H9 (cell line): ENCODE measurements around the gene SPZ1. TPM values are rescaled to one million over a fixed set of nuclear protein-coding genes. Genes with fewer than 3 reads are reported as not detected.

ENCODE experiments used
- DNase-seq: peaks from one replicate; pipeline ENCODE4 v3.0.0-alpha.2; 2017
- H2AFZ ChIP-seq: one replicate; pipeline ENCODE4 v1.6.1; 2013; ENCODE audit warnings: mild to moderate bottlenecking, low read length, control low read depth, moderate library complexity
- H2AK5ac ChIP-seq: 2 replicates; pipeline ENCODE4 v1.6.1; 2013; ENCODE audit warnings: low read length, control low read depth, mixed read lengths; ENCODE audit not compliant: insufficient read length
- H2BK120ac ChIP-seq: one replicate; pipeline ENCODE4 v1.6.1; 2013; ENCODE audit warnings: low read depth, mild to moderate bottlenecking, low read length, control low read depth, inconsistent platforms; ENCODE audit not compliant: poor library complexity, severe bottlenecking
- H2BK12ac ChIP-seq: 2 replicates; pipeline ENCODE4 v1.6.1; 2013; ENCODE audit warnings: low read length, control low read depth, mixed read lengths, low read depth; ENCODE audit not compliant: insufficient read length
- H2BK15ac ChIP-seq: 2 replicates; pipeline ENCODE4 v1.6.1; 2013; ENCODE audit warnings: low read depth, low read length, control low read depth
- H2BK20ac ChIP-seq: one replicate; pipeline ENCODE4 v1.6.1; 2013; ENCODE audit warnings: low read depth, mild to moderate bottlenecking, low read length, control low read depth, inconsistent platforms; ENCODE audit not compliant: poor library complexity, severe bottlenecking
- H2BK5ac ChIP-seq: 2 replicates; pipeline ENCODE4 v1.6.1; 2013; ENCODE audit warnings: low read length, control low read depth, mixed read lengths; ENCODE audit not compliant: insufficient read length
- H3K14ac ChIP-seq: 2 replicates; pipeline ENCODE4 v1.6.1; 2013; ENCODE audit warnings: low read length, control low read depth; ENCODE audit not compliant: insufficient read depth
- H3K18ac ChIP-seq: 2 replicates; pipeline ENCODE4 v1.6.1; 2013; ENCODE audit warnings: low read depth, mild to moderate bottlenecking, mixed read lengths, low read length, control low read depth; ENCODE audit not compliant: insufficient read length
- H3K23ac ChIP-seq: 2 replicates; pipeline ENCODE4 v1.6.1; 2013; ENCODE audit warnings: low read length, control low read depth, mixed read lengths, low read depth; ENCODE audit not compliant: insufficient read length
- H3K23me2 ChIP-seq: 2 replicates; pipeline ENCODE4 v1.6.1; 2013; ENCODE audit warnings: low read depth, mild to moderate bottlenecking, mixed read lengths, low read length, control low read depth; ENCODE audit not compliant: insufficient read length, poor library complexity, severe bottlenecking
- H3K27ac ChIP-seq: 2 replicates; pipeline ENCODE4 v1.5.1; 2013; ENCODE audit warnings: low read length, control low read depth, mixed read lengths, low read depth; ENCODE audit not compliant: insufficient read length
- H3K27me3 ChIP-seq: 2 replicates; pipeline ENCODE4 v1.6.1; 2013; ENCODE audit warnings: low read length, control low read depth, inconsistent platforms; ENCODE audit not compliant: insufficient read depth
- H3K4ac ChIP-seq: 2 replicates; pipeline ENCODE4 v1.6.1; 2013; ENCODE audit warnings: low read depth, mild to moderate bottlenecking, control low read depth, inconsistent platforms, low read length, moderate library complexity
- H3K4me1 ChIP-seq: 2 replicates; pipeline ENCODE4 v1.6.1; 2013; ENCODE audit warnings: low read length, control low read depth, inconsistent platforms; ENCODE audit not compliant: insufficient read depth
- H3K4me2 ChIP-seq: 2 replicates; pipeline ENCODE4 v1.6.1; 2013; ENCODE audit warnings: low read length, control low read depth, mixed read lengths; ENCODE audit not compliant: insufficient read length, insufficient read depth
- H3K56ac ChIP-seq: 2 replicates; pipeline ENCODE4 v1.6.1; 2013; ENCODE audit warnings: low read depth, mild to moderate bottlenecking, mixed read lengths, low read length, control low read depth; ENCODE audit not compliant: insufficient read length
- H3K79me1 ChIP-seq: 2 replicates; pipeline ENCODE4 v1.6.1; 2013; ENCODE audit warnings: low read depth, mild to moderate bottlenecking, moderate library complexity, low read length, control low read depth, inconsistent platforms; ENCODE audit not compliant: insufficient read depth, poor library complexity, severe bottlenecking
- H3K79me2 ChIP-seq: 2 replicates; pipeline ENCODE4 v1.6.1; 2013; ENCODE audit warnings: low read length, control low read depth, inconsistent platforms; ENCODE audit not compliant: insufficient read depth
- H3K9ac ChIP-seq: 2 replicates; pipeline ENCODE4 v1.6.1; 2013; ENCODE audit warnings: low read length, control low read depth, mixed read lengths; ENCODE audit not compliant: insufficient read length; ENCODE audit errors: extremely low read depth
- H3K9me3 ChIP-seq: one replicate; pipeline ENCODE4 v1.6.1; 2013; ENCODE audit warnings: low read depth, low read length, inconsistent platforms; ENCODE audit not compliant: control insufficient read depth
- H3T11ph ChIP-seq: one replicate; pipeline ENCODE4 v1.6.1; 2013; ENCODE audit warnings: mild to moderate bottlenecking, low read length, control low read depth, inconsistent platforms
- H4K20me1 ChIP-seq: one replicate; pipeline ENCODE4 v1.6.1; 2013; ENCODE audit not compliant: control insufficient read depth, insufficient read length, insufficient read depth
- H4K5ac ChIP-seq: 2 replicates; pipeline ENCODE4 v1.6.1; 2013; ENCODE audit warnings: low read depth, mild to moderate bottlenecking, mixed read lengths, low read length, control low read depth; ENCODE audit not compliant: insufficient read length
- H4K8ac ChIP-seq: replicated peaks from 2 replicates; pipeline ENCODE4 v1.6.1; 2013; ENCODE audit warnings: low read length, control low read depth, mixed read lengths, low read depth; ENCODE audit not compliant: insufficient read length
- H4K91ac ChIP-seq: 2 replicates; pipeline ENCODE4 v1.6.1; 2013; ENCODE audit warnings: low read depth, mild to moderate bottlenecking, moderate library complexity, mixed read lengths, low read length, control low read depth; ENCODE audit not compliant: insufficient read length
- H3K27ac Mint-ChIP-seq, 3 experiments: 2 replicates in 2 of 3; 3 replicates in 1 of 3; pipeline ENCODE4 v1.8.0; 2020 to 2021; ENCODE audit warnings: mixed read lengths in 3 of 3, mild to moderate bottlenecking in 1 of 3, moderate library complexity in 1 of 3
- H3K27me3 Mint-ChIP-seq: 2 replicates; pipeline ENCODE4 v1.8.0; 2021; ENCODE audit warnings: low read depth, mild to moderate bottlenecking, moderate library complexity, mixed read lengths
- H3K36me3 Mint-ChIP-seq, 3 experiments: 2 replicates in 2 of 3; 3 replicates in 1 of 3; pipeline ENCODE4 v1.8.0; 2020 to 2021; ENCODE audit warnings: low read depth in 3 of 3, mixed read lengths in 3 of 3; ENCODE audit not compliant: insufficient read depth in 1 of 3
- H3K4me1 Mint-ChIP-seq, 2 experiments: 2 replicates each; pipeline ENCODE4 v1.8.0; 2020; ENCODE audit warnings: mixed read lengths in 2 of 2
- H3K4me3 Mint-ChIP-seq, 2 experiments: 2 replicates in 1 of 2; 3 replicates in 1 of 2; pipeline ENCODE4 v1.8.0; 2020 to 2021; ENCODE audit warnings: mild to moderate bottlenecking in 2 of 2, mixed read lengths in 2 of 2, moderate library complexity in 1 of 2
- H3K9me3 Mint-ChIP-seq, 2 experiments: 2 replicates in 1 of 2; 3 replicates in 1 of 2; pipeline ENCODE4 v1.8.0; 2020; ENCODE audit warnings: mild to moderate bottlenecking in 2 of 2, mixed read lengths in 2 of 2, moderate library complexity in 1 of 2
- CTCF ChIP-seq: fragments of 200-600 bp; sonication (generic); conservative IDR thresholded peaks from 3 replicates; pipeline ENCODE4 v1.8.0; 2021; ENCODE audit warnings: antibody characterized with exemption, mild to moderate bottlenecking
- WGBS: extraction: QIAGEN DNeasy Blood & Tissue Kit; methylation state at CpG from one replicate; pipeline ENCODE4 v1.1.7; 2013; ENCODE audit warnings: missing lambda C conversion rate, low lambda C conversion rate, mixed read lengths; ENCODE audit not compliant: insufficient read length; ENCODE audit errors: extremely low coverage; 5-methylcytosine and 5-hydroxymethylcytosine counted together
- total RNA-seq: library from RNA; stranded (reverse); gene quantifications from 2 replicates; pipeline ENCODE4 v1.2.1, GENCODE V29; 2021

The SPZ1 gene
- total RNA-seq, 1 experiment from 2014 or later: not detected

- no peak overlapping the region for H3K4me3 Mint-ChIP-seq
- no peak overlapping the region for H3K23ac ChIP-seq
- H3K4me1 ChIP-seq: no peaks in the 10 kb centered on the region
- H3K56ac ChIP-seq: no peak overlapping the region
- no peak overlapping the region for H3K4me2 ChIP-seq
- no peak overlapping the region for H2BK5ac ChIP-seq
- no peak overlapping the region for H2BK20ac ChIP-seq
- no peak overlapping the region for H2BK12ac ChIP-seq
- no peak overlapping the region for H2AFZ ChIP-seq
- no peaks in the 10 kb centered on the region for H3K27me3 ChIP-seq
- no peak overlapping the region for H2AK5ac ChIP-seq
- no peak overlapping the region for H3T11ph ChIP-seq
- no CpG with 5 or more reads among the region's 7 CpGs for WGBS
- no peaks in the 10 kb centered on the region for H4K20me1 ChIP-seq
- no peak overlapping the region for H2BK120ac ChIP-seq
- TF ChIP-seq CTCF: no peak
- no peak for DNase-seq
- no peak overlapping the region for H3K27ac Mint-ChIP-seq
- H3K14ac ChIP-seq: no peak overlapping the region
- H4K91ac ChIP-seq: no peak overlapping the region
- no peak overlapping the region for H3K18ac ChIP-seq
- no peak overlapping the region for H4K5ac ChIP-seq
- H2BK15ac ChIP-seq: no peak overlapping the region
- no peak overlapping the region for H3K9ac ChIP-seq
- no peak overlapping the region for H3K27ac ChIP-seq
- H3K4me1 Mint-ChIP-seq: no peaks in the 10 kb centered on the region
- no peaks in the 10 kb centered on the region for H3K36me3 Mint-ChIP-seq
- no peaks in the 10 kb centered on the region for H3K79me2 ChIP-seq
- H3K79me1 ChIP-seq: no peaks in the 10 kb centered on the region
- no peaks in the 10 kb centered on the region for H3K23me2 ChIP-seq
- H3K9me3 ChIP-seq: no peaks in the 10 kb centered on the region
- no peak overlapping the region for H4K8ac ChIP-seq
- H3K9me3 Mint-ChIP-seq: no peaks in the 10 kb centered on the region
- no peaks in the 10 kb centered on the region; the same call in 1 of the 2 replicates for H3K27me3 Mint-ChIP-seq
- H3K4ac ChIP-seq: no peak overlapping the region
These were observed 19.3 kb downstream of the SPZ1 start for GRCh38 chr5:80339116-80339515.
